Thyroid gland (tissue), 4 donors: ENCODE data around the gene PTBP2.

Experiments used
- CTCF ChIP-seq, 6 experiments: fragments of 200-600 bp in 3 of 6; fragments of 450-650 bp in 3 of 6; sonication (generic) in 3 of 6; IDR thresholded peaks; one replicate each; pipeline ENCODE4 v1.5.1; 2016 to 2019; ENCODE audit warnings: antibody characterized with exemption in 6 of 6, mild to moderate bottlenecking in 2 of 6, inconsistent platforms in 1 of 6, moderate library complexity in 1 of 6
- POLR2A ChIP-seq, 2 donors: fragments of 450-650 bp; IDR thresholded peaks; one replicate each; pipeline ENCODE4 v1.6.1; 2017; ENCODE audit warnings: antibody characterized with exemption in 2 of 2, mild to moderate bottlenecking in 2 of 2, moderate library complexity in 1 of 2

- TF ChIP-seq CTCF (IDR thresholded peaks at IDR 0.05) (no peak), POLR2A (IDR thresholded peaks at IDR 0.05) (no peak)
Observed at GRCh38 chr1:96715482-96715881, 6.1 kb upstream of the PTBP2 start.
